ENCODE results near the gene ADTRP.
"Not testable (repeated sequence)": the region's sequence is repeated elsewhere in the genome, so short reads cannot be mapped to it uniquely, and the experiment has no call there.

The ADTRP gene

DNA sequence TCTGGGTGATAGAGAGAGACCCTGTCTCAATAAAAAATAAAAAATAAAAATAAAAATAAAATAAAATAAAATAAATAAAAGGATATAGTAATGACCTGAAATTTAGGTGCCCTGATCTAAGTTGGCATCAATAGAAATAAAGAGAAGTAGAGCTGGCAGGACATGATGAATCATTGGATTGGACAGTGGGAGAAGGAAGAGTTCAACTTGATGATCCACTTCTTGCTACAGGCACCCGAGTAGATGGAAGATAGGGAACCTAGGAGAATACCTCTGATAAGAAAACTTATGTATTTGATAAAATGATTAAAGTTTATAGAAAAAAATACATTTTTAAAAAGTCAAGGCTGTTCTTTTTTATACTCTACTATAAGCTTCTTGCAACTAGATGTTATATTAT, 79.0 kb downstream of the ADTRP start:
- ATAC-seq: no peak
- TF ChIP-seq, protein P1, sequence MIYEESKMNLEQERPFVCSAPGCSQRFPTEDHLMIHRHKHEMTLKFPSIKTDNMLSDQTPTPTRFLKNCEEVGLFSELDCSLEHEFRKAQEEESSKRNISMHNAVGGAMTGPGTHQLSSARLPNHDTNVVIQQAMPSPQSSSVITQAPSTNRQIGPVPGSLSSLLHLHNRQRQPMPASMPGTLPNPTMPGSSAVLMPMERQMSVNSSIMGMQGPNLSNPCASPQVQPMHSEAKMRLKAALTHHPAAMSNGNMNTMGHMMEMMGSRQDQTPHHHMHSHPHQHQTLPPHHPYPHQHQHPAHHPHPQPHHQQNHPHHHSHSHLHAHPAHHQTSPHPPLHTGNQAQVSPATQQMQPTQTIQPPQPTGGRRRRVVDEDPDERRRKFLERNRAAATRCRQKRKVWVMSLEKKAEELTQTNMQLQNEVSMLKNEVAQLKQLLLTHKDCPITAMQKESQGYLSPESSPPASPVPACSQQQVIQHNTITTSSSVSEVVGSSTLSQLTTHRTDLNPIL (CRISPR knock-in tag; IDR thresholded peaks at IDR 0.05; ENCODE audit: low read depth): no peak
- TF ChIP-seq BACH2 (CRISPR knock-in tag; IDR thresholded peaks at IDR 0.05; ENCODE audit: borderline replicate concordance) (no peak), ARNTL (CRISPR knock-in tag; IDR thresholded peaks at IDR 0.05; ENCODE audit: borderline replicate concordance, low read depth) (no peak), PATZ1 (CRISPR knock-in tag; IDR thresholded peaks at IDR 0.05; ENCODE audit: borderline replicate concordance) (no peak), ISL1 (CRISPR knock-in tag; IDR thresholded peaks at IDR 0.05) (no peak), CSDC2 (CRISPR knock-in tag; IDR thresholded peaks at IDR 0.05) (no peak), ZFP3 (CRISPR knock-in tag; IDR thresholded peaks at IDR 0.05) (no peak), POU6F1 (CRISPR knock-in tag; IDR thresholded peaks at IDR 0.05; ENCODE audit: borderline replicate concordance, low read depth) (no peak), ESRRG (CRISPR knock-in tag; IDR thresholded peaks at IDR 0.05) (no peak), ZNF70 (CRISPR knock-in tag; IDR thresholded peaks at IDR 0.05) (no peak)

DNA sequence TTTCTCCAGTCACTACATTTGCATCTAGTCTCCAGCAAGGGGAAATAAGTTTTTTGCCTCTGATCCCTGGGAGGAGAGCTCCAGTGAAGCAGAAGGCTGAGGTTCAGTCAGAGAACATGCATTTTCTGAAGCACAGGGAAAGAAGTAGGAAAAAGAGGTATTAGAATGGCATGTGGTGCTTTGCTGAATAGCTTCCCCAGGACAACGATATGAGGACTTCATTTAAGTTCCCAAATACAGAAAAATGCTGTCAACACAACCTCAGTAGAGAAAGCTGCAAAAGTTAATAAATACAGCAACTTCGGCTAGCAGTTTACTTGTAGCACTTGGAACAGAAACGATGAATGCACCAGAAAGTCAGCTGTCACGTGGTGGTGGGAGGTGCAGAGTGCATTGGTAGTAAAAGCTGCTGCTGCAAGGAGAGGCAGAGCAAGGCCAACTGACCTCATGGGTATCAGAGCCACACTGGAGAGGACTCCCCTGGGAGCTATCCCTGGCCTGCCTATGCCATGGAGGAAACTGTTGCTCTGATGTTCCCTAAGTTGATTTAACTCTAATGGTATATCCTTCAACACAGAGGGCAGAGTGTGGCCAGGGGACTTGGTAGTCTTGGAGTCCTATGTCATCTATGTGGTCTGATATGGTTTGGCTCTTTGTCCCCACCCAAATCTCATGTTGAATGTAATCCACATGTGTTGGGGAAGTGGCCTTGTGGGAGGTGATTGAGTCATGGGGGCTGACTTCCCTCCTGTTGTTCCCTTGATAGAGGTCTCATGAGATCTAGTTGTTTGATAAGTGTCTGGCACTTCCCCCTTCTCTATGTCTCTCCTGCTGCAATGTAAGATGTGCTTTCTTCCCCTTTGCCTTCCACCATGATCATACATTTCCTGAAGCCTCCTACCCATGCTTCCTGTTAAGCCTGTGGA, 85.9 kb downstream of the ADTRP start:
- no peak for ATAC-seq
- TF ChIP-seq SNAI2 (CRISPR knock-in tag; IDR thresholded peaks at IDR 0.05) (no peak), ZNF70 (CRISPR knock-in tag; IDR thresholded peaks at IDR 0.05) (no peak), ZFP3 (CRISPR knock-in tag; IDR thresholded peaks at IDR 0.05) (no peak), ZC3H10 (CRISPR knock-in tag; IDR thresholded peaks at IDR 0.05) (no peak), CSDC2 (CRISPR knock-in tag; IDR thresholded peaks at IDR 0.05) (no peak), ZNF565 (CRISPR knock-in tag; conservative IDR thresholded peaks at IDR 0.05; ENCODE audit: low read depth) (no peak), ZFP30 (CRISPR knock-in tag; IDR thresholded peaks at IDR 0.05) (no peak)

- ATAC-seq: no peak
- TF ChIP-seq ISL1 (CRISPR knock-in tag; IDR thresholded peaks at IDR 0.05) (no peak), ZFP30 (CRISPR knock-in tag; IDR thresholded peaks at IDR 0.05) (no peak), SNAI2 (CRISPR knock-in tag; IDR thresholded peaks at IDR 0.05) (no peak), CSRNP3 (CRISPR knock-in tag; IDR thresholded peaks at IDR 0.05) (no peak), OSR1 (CRISPR knock-in tag; IDR thresholded peaks at IDR 0.05) (no peak), ZNF565 (CRISPR knock-in tag; conservative IDR thresholded peaks at IDR 0.05; ENCODE audit: low read depth) (no peak), ZNF8 (CRISPR knock-in tag; IDR thresholded peaks at IDR 0.05) (no peak), BACH2 (CRISPR knock-in tag; IDR thresholded peaks at IDR 0.05; ENCODE audit: borderline replicate concordance) (no peak), POU6F1 (CRISPR knock-in tag; IDR thresholded peaks at IDR 0.05; ENCODE audit: borderline replicate concordance, low read depth) (no peak), TCF4 (CRISPR knock-in tag; IDR thresholded peaks at IDR 0.05; ENCODE audit: borderline replicate concordance) (no peak), TOX (CRISPR knock-in tag; IDR thresholded peaks at IDR 0.05; ENCODE audit: borderline replicate concordance) (no peak), PATZ1 (CRISPR knock-in tag; IDR thresholded peaks at IDR 0.05; ENCODE audit: borderline replicate concordance) (no peak), ZFP3 (CRISPR knock-in tag; IDR thresholded peaks at IDR 0.05) (no peak)
- TF ChIP-seq, protein P2, sequence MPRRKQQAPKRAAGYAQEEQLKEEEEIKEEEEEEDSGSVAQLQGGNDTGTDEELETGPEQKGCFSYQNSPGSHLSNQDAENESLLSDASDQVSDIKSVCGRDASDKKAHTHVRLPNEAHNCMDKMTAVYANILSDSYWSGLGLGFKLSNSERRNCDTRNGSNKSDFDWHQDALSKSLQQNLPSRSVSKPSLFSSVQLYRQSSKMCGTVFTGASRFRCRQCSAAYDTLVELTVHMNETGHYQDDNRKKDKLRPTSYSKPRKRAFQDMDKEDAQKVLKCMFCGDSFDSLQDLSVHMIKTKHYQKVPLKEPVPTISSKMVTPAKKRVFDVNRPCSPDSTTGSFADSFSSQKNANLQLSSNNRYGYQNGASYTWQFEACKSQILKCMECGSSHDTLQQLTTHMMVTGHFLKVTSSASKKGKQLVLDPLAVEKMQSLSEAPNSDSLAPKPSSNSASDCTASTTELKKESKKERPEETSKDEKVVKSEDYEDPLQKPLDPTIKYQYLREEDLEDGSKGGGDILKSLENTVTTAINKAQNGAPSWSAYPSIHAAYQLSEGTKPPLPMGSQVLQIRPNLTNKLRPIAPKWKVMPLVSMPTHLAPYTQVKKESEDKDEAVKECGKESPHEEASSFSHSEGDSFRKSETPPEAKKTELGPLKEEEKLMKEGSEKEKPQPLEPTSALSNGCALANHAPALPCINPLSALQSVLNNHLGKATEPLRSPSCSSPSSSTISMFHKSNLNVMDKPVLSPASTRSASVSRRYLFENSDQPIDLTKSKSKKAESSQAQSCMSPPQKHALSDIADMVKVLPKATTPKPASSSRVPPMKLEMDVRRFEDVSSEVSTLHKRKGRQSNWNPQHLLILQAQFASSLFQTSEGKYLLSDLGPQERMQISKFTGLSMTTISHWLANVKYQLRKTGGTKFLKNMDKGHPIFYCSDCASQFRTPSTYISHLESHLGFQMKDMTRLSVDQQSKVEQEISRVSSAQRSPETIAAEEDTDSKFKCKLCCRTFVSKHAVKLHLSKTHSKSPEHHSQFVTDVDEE (CRISPR knock-in tag; IDR thresholded peaks at IDR 0.05): no peak
- TF ChIP-seq, protein P1 (CRISPR knock-in tag; IDR thresholded peaks at IDR 0.05; ENCODE audit: low read depth): no peak
Measured at GRCh38 chr6:11689847-11690246, 88.8 kb downstream of the ADTRP start.

- not testable (repeated sequence) for ATAC-seq
Measured at GRCh38 chr6:11689400-11689799, 89.2 kb downstream of the ADTRP start.

Data from SK-N-SH treated with all-trans-retinoic acid at 6 μM for 48 hours (cell line).